ENCODE results near the gene OR1I1.
A peak's percentile ranks its signal among the peaks of the same experiment; 100 is the strongest.
"Not testable (repeated sequence)": the region's sequence is repeated elsewhere in the genome, so short reads cannot be mapped to it uniquely, and the experiment has no call there.

OR1I1 gene

GRCh38 chr19:15081911-15082310 is at the start of gene OR1I1:
Gene OR1I1, plus strand, starts transcription at chr19:15082211. Its CDS starts 4,855 bp downstream, at chr19:15087066.
- no peak for DNase-seq (ENCODE audit: low spot score)

DNA sequence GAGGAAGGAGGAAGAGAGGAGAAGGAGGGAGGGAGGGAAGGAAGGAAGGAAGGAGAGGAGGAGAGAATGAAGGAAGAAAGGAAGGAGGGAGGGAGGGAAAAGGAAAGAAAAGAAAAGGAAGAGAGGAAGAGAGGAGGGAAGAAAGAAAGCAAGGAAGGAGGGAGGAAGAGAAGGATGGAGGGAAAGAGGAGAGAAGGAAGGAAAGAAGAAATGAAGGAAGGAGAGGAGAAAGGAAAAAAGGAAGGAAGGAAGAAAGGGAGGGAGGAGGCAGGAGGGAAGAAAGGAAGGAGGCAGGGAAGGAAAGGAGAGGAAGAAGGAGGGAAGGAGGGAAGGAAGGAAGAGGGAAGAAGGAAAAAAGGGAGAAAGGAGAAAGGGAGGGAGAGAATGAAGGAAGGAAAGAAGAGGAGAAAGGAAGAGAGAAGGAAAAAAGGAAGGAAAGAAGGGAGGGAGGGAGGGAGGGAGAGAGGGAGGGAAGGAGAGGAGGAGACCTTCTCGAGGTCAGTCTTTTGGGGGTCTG is 46.2 kb upstream of the OR1I1 start:
- no peak for DNase-seq (ENCODE audit: low spot score)

- no peak for DNase-seq (ENCODE audit: low spot score)
Measured at GRCh38 chr19:15037586-15037985, 44.4 kb upstream of the OR1I1 start.

- DNase-seq (ENCODE audit: low spot score), result peak; percentile 35
Measured at GRCh38 chr19:15038294-15038693, 43.7 kb upstream of the OR1I1 start.

GRCh38 chr19:15042003-15042402 is 40.0 kb upstream of the OR1I1 start:
- no peak for DNase-seq (ENCODE audit: low spot score)

GRCh38 chr19:15042826-15043225 is 39.2 kb upstream of the OR1I1 start:
- no peak for DNase-seq (ENCODE audit: low spot score)

GRCh38 chr19:15045506-15045905 is 36.5 kb upstream of the OR1I1 start:
- no peak for DNase-seq (ENCODE audit: low spot score)

GRCh38 chr19:15047680-15048079 is 34.3 kb upstream of the OR1I1 start:
- DNase-seq (ENCODE audit: low spot score), result no peak

- DNase-seq (ENCODE audit: low spot score), result no peak
Measured at GRCh38 chr19:15048128-15048527, 33.9 kb upstream of the OR1I1 start.

DNA sequence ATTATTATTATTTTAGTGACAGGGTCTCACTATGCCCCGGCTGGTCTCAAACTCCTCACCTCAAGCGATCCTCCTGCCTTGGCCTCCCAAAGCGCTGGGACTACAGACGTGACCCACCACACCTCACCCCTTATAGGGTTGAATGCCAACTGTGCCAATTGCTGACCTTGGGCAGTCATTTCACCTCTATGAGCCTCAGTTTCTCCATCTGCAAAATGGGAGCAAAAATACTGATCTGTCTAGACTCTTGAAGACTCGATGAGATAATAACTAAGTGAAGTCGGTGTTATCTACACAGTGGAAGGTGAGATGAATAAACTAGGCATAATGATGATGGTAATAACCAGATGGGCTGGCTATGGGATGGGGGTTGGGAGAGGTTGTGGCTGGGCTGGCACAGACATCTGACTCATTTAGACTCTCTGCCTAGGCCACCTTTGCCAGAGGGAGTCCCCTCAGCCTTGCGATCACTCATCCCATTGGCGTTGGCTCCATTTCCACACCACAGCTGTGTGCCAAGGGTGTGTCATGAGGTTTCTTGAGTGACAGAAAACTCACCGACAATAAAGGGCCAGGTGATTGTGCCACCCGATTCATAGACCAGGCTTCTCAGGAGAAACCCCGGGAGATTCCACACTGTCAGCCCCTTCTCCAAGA is 33.0 kb upstream of the OR1I1 start, which contains the start of gene CASP14:
Gene CASP14 (plus strand): TSS at position 596 of the 657 bp plus-strand sequence. CDS start 2,772 bp downstream, outside the sequence.
- no peak for DNase-seq (ENCODE audit: low spot score)

- no peak for DNase-seq (ENCODE audit: low spot score)
Measured at GRCh38 chr19:15050639-15051038, 31.4 kb upstream of the OR1I1 start.

- no peak for DNase-seq (ENCODE audit: low spot score)
Measured at GRCh38 chr19:15062036-15062435, 20.0 kb upstream of the OR1I1 start.

- DNase-seq (ENCODE audit: low spot score), result not testable (repeated sequence)
Measured at GRCh38 chr19:15070386-15070785, 11.6 kb upstream of the OR1I1 start.

- DNase-seq (ENCODE audit: low spot score), result no peak
Measured at GRCh38 chr19:15072930-15073647, 8.9 kb upstream of the OR1I1 start.

DNA sequence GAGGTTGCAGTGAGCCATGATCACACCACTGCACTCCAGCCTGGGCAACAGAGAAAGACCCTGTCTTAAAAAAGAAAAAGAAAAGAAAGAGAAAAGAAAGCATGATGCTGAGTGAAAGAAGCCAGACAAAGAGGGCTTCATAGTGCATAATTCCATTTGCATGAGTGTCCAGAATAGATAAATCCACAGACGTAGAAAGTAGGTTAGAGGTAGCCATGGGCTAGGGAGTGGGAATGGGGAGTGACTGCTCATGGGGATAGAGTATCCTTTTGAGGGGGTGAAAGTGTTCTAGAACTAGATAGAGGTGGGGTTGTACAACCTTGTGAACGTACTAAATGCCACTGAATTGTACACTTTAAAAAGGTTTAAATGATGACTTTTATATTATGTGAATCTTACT is 7.6 kb upstream of the OR1I1 start:
- no peak for DNase-seq (ENCODE audit: low spot score)

GRCh38 chr19:15075806-15076205 is 6.2 kb upstream of the OR1I1 start:
- DNase-seq (ENCODE audit: low spot score), result no peak

GRCh38 chr19:15080002-15080401 is 2.0 kb upstream of the OR1I1 start:
- not testable (repeated sequence) for DNase-seq (ENCODE audit: low spot score)

GRCh38 chr19:15087182-15087581 is 5.2 kb downstream of the OR1I1 start:
- DNase-seq (ENCODE audit: low spot score), result no peak

- peak; percentile 47 for DNase-seq (ENCODE audit: low spot score)
Measured at GRCh38 chr19:15091918-15092753, 10.1 kb downstream of the OR1I1 start.

DNA sequence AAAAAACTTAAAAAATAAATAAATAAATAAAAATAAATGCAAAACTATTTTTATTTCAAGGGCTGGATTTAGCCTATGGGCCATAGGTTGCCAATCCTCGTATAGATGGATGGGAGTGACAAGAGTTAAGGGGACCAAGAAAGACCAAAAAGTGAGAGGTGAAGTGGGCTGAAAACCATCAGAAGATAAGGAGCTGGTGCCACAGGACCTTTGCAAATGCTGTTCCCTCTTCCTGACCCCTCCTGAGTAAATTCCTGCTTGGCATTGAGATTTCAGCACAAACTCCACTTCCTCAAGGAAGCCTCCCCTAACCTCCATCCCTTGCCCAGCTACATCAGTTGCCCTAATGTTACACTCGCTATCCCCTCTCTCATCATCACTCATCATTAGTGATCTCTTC is 11.0 kb downstream of the OR1I1 start:
- no peak for DNase-seq (ENCODE audit: low spot score)

GRCh38 chr19:15096223-15096622 is 14.2 kb downstream of the OR1I1 start:
- no peak for DNase-seq (ENCODE audit: low spot score)

GRCh38 chr19:15097980-15098379 is 16.0 kb downstream of the OR1I1 start:
- not testable (repeated sequence) for DNase-seq (ENCODE audit: low spot score)
